Glutamatergic neuron (in vitro differentiated cells): ENCODE results near the gene GAL. TPM values are rescaled to one million over a fixed set of nuclear protein-coding genes. Genes with fewer than 3 reads are reported as not detected.

Experiments
- DNase-seq: peaks from one replicate; pipeline ENCODE4 v3.0.0; 2022
- H3K27ac Mint-ChIP-seq: one replicate; pipeline ENCODE4 v1.8.0; 2020; ENCODE audit warnings: mild to moderate bottlenecking, mixed read lengths, inconsistent platforms; ENCODE audit not compliant: unreplicated experiment
- H3K27me3 Mint-ChIP-seq: one replicate; pipeline ENCODE4 v1.8.0; 2020; ENCODE audit warnings: mild to moderate bottlenecking, moderate library complexity, mixed read lengths, inconsistent platforms; ENCODE audit not compliant: unreplicated experiment
- H3K36me3 Mint-ChIP-seq: one replicate; pipeline ENCODE4 v1.8.0; 2020; ENCODE audit warnings: mild to moderate bottlenecking, mixed read lengths, inconsistent platforms; ENCODE audit not compliant: unreplicated experiment
- H3K4me1 Mint-ChIP-seq: one replicate; pipeline ENCODE4 v1.8.0; 2020; ENCODE audit warnings: mild to moderate bottlenecking, low read depth, mixed read lengths, inconsistent platforms; ENCODE audit not compliant: unreplicated experiment
- H3K4me3 Mint-ChIP-seq: one replicate; pipeline ENCODE4 v1.8.0; 2020; ENCODE audit warnings: mild to moderate bottlenecking, mixed read lengths, inconsistent platforms; ENCODE audit not compliant: unreplicated experiment
- H3K9me3 Mint-ChIP-seq: one replicate; pipeline ENCODE4 v1.8.0; 2020; ENCODE audit warnings: mild to moderate bottlenecking, moderate library complexity, mixed read lengths, inconsistent platforms; ENCODE audit not compliant: unreplicated experiment
- total RNA-seq: library from RNA; stranded (reverse); fragmentation: NEBNext Ultra II Directional; extraction: Animal tissue kit (Norgen Biotek cat#: 25700); gene quantifications from one replicate; pipeline ENCODE4 v1.2.1, GENCODE V29; 2021; ENCODE audit not compliant: unreplicated experiment
- TF ChIP-seq, protein P1 (sequence below): fragments of 200-600 bp; sonication (generic); IDR thresholded peaks from one replicate; pipeline ENCODE4 v1.5.0; 2021; ENCODE audit not compliant: partially characterized antibody, unreplicated experiment

GAL gene
- total RNA-seq, 1 donor from 2014 or later, result 37.6 TPM

DNA sequence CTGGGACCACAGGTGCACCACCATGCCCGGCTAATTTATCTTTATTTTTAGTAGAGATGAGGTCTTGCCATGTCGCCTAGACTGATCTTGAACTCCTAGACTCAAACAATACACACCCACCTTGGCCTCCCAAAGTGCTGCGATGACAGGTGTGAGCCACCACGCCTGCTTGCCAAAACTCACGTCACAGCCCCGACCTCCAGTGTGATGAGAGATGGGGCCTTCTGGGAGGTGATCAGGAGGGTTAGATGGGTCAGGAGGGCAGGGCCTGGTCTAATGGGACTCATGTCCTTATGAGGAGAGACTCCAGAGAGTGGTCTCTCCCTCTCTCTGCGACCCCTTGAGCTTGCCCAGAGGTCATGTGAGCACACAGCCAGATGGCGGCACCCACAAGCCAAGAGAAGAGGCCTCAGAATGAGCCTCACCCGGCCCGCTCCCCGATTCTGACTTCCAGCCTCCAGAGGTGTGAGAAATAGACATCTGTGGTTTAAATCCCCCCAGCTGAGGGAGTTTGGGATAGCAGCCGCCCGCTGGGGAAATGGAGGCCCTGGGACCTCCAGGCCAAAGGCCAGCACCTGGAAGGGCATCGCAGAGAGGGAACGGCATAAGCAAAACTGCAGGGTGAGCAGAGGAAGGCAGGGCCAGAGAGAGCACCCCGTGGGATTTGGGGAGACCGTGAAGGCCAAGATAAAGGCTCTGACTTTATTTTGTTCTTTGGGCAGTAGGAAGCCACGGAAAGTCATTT, 24.1 kb upstream of the GAL start:
- Mint-ChIP-seq H3K4me3 (no peak overlapping the region), H3K27me3 (peaks cover 8% of the 10 kb centered on the region), H3K36me3 (peaks cover 18% of the 10 kb centered on the region), H3K4me1 (peaks cover 7% of the 10 kb centered on the region), H3K27ac (no peak overlapping the region), H3K9me3 (peaks cover 5% of the 10 kb centered on the region)
- TF ChIP-seq, protein P1, sequence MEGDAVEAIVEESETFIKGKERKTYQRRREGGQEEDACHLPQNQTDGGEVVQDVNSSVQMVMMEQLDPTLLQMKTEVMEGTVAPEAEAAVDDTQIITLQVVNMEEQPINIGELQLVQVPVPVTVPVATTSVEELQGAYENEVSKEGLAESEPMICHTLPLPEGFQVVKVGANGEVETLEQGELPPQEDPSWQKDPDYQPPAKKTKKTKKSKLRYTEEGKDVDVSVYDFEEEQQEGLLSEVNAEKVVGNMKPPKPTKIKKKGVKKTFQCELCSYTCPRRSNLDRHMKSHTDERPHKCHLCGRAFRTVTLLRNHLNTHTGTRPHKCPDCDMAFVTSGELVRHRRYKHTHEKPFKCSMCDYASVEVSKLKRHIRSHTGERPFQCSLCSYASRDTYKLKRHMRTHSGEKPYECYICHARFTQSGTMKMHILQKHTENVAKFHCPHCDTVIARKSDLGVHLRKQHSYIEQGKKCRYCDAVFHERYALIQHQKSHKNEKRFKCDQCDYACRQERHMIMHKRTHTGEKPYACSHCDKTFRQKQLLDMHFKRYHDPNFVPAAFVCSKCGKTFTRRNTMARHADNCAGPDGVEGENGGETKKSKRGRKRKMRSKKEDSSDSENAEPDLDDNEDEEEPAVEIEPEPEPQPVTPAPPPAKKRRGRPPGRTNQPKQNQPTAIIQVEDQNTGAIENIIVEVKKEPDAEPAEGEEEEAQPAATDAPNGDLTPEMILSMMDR, result no peak
- no peak for DNase-seq

DNA sequence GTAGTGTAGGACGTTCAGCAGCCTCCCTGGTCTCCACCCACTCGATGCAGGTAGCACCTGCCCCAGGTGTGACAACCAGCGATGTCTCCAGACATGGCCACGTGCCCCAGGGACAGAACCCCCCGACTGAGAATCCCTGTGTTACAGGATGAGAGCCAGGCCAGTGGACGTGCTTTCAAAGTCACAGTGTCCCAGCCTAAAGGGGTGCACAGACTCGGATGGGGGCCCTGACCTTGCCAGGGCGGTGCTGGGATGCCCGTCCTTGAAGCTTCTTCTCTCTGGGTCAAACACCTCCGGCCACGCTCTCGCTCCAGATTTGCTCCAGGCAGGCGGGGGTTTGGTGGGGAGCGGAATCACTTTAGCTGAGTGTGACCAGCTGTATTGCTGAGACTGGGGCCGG, 23.3 kb upstream of the GAL start:
- no peak overlapping the region for H3K27ac Mint-ChIP-seq
- TF ChIP-seq, protein P1, result no peak
- no peak overlapping the region for H3K4me3 Mint-ChIP-seq
- H3K9me3 Mint-ChIP-seq, result peaks cover 5% of the 10 kb centered on the region
- H3K36me3 Mint-ChIP-seq, result peaks cover 10% of the 10 kb centered on the region
- H3K27me3 Mint-ChIP-seq, result peaks cover 9% of the 10 kb centered on the region
- DNase-seq, result peak; percentile 5
- H3K4me1 Mint-ChIP-seq, result peaks cover 7% of the 10 kb centered on the region

DNA sequence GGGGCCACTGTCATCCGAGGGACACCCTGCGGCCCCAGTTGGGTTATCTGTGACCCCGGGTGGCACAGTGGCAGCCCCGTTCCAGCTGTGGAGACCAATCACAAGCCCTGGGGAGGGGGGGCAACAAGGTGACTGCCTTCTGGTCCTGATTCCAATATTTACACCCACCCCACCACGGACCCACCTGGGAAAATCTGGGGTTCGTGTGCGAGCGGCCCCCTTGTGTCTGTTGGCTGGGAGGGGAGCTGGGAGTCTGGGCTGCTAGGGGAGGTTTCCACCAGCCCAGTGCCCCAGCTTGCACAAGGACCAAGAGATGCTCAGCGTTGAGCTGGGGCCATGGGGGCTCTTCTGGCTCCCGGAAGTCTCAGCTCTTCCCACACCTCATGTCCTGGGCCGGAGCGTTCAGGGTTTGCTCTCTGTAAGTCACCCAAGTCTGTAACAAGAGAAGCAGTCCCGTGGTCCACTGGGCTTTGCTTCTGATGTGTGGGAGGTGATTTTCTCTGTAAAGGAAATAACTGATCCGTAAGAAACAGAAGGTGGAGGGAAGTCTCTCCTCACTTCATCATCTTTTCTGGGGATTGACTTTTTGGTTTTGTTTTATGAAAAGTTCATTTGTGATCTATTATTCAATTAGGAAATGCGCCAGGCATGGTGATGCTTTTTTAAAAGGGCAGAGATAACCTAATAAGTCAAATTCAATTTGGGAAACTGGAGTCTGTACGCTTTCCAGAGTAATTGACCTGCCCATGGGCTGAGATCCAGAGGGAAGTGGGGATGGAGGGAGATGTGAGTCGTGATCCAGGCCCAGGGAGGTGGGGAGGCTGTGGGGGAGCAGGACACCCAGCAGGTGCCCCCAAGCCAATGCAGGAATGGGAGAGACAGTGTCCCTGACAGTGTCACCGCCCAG, 22.4 kb upstream of the GAL start:
- TF ChIP-seq, protein P1, result no peak
- peaks cover 6% of the 10 kb centered on the region for H3K36me3 Mint-ChIP-seq
- H3K4me3 Mint-ChIP-seq, result no peak overlapping the region
- H3K4me1 Mint-ChIP-seq, result peaks cover 7% of the 10 kb centered on the region
- DNase-seq, result peak; percentile 10
- H3K27me3 Mint-ChIP-seq, result peaks cover 11% of the 10 kb centered on the region
- H3K27ac Mint-ChIP-seq, result no peak overlapping the region
- H3K9me3 Mint-ChIP-seq, result peaks cover 3% of the 10 kb centered on the region

DNA sequence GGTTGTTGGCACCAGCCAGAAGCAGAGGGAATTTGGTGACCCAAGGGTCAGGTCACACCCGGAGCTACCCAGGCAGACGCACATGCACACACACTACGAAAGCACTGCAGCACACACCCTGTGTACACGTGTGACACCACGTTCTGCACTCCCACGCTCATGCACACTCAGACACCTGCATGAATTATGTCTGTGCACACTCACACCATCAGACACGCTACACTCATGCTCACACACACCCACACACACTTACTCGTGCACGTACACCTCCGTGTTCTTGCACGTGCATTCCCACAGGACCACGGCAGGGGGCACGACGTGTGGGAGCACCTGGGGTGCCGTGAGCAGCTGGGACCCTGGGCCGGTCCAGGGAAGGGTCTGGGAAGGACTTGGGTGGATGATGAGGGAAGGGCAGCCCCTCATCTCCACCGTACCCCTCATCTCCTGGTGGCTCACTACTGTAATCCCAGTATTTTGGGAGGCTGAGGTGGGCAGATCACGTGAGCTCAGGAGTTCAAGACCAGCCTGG, 20.8 kb upstream of the GAL start:
- Mint-ChIP-seq H3K27me3 (peaks cover 11% of the 10 kb centered on the region), H3K4me3 (no peak overlapping the region), H3K27ac (no peak overlapping the region), H3K36me3 (peaks cover 6% of the 10 kb centered on the region), H3K9me3 (peaks cover 2% of the 10 kb centered on the region), H3K4me1 (peaks cover 7% of the 10 kb centered on the region)
- no peak for DNase-seq
- TF ChIP-seq, protein P1, result no peak
